ENCODE data around the gene FAM78A. TPM values are rescaled to one million over a fixed set of nuclear protein-coding genes. Genes with fewer than 3 reads are reported as not detected.

Gene FAM78A
- total and polyA plus RNA-seq, 2 donors (not counting 1 experiment from before 2014, with no cell fraction given): 42.9 to 58.3 TPM

DNA sequence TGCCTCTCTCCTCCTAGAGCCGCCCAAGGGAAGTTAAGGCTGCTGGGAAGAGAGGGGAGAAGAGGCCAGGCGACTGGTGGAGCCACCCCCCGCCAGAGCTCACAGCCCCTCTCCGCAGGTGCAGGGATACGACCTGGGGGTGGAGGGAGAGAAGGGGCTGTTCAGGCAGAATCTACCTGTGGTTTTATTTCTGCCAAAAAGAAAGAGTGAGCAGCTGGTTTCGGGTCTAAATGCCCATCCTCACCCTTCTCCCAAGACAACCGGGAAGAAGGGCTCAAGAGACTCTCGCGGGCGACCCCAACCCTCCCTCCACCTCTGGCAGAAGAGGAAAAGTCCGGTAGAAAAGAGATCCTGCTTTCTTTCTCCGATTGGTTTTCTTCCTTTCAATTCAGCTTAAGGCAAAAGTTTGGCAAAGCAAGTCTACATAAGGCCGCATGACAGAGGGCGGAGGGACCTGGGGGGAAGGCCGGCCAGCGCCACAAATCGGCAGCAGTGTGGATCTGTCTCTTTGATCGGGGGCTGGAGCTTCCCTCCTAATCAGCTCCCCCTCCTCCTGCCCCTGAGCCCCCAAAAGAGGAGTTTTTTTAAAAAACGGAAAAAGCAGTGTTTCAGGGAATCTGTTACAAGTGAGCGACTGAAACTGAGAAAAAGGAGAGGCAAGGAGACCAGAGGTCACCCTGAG, 16.3 kb downstream of the FAM78A start:
- Mint-ChIP-seq H3K27me3 (no peaks in the 10 kb centered on the region), H3K4me3 (no peak overlapping the region), H3K4me1 (peaks cover 46% of the 10 kb centered on the region), H3K27ac (peak overlapping the region; percentile 70), H3K9me3 (ENCODE audit: insufficient read depth) (no peaks in the 10 kb centered on the region)
- Histone ChIP-seq H3K27me3 (replicated peaks in 1 of 4; ENCODE audit: control extremely low read depth in 1 of 4, control insufficient read depth in 3 of 4, insufficient read depth in 4 of 4, low read length in 3 of 4) (no peaks in the 10 kb centered on the region), H3K79me2 (ENCODE audit: control insufficient read depth, insufficient read depth, low read length) (peaks cover 89% of the 10 kb centered on the region), H3K9ac (ENCODE audit: low read length) (no peak overlapping the region), H3K4me3 (ENCODE audit: control extremely low read depth in 1 of 5, extremely low read depth in 1 of 5, insufficient read depth in 1 of 5, low read depth in 2 of 5, low read length in 4 of 5) (no peak overlapping the region), H2AFZ (ENCODE audit: insufficient read depth, low read depth, low read length, poor library complexity, severe bottlenecking) (no peak overlapping the region), H3K4me2 (replicated peaks; ENCODE audit: low read depth, low read length, poor library complexity, severe bottlenecking) (no peak overlapping the region), H3K36me3 (replicated peaks in 1 of 2; ENCODE audit: control extremely low read depth in 1 of 2, control insufficient read depth in 1 of 2, extremely low read depth in 1 of 2, insufficient read depth in 2 of 2, low read length in 1 of 2) (peaks cover 0 to 48% of the 10 kb centered on the region in 2 experiments), H3K27ac (ENCODE audit: low read length in 2 of 2) (peak overlapping the region; percentile 10 to 80), H3K9me3 (ENCODE audit: control extremely low read depth in 1 of 3, control insufficient read depth in 2 of 3, insufficient read depth in 1 of 3, low read length in 2 of 3) (no peaks in the 10 kb centered on the region), H3K4me1 (ENCODE audit: control insufficient read depth in 2 of 2, insufficient read depth in 2 of 2, low read length in 2 of 2) (peaks cover 54 to 62% of the 10 kb centered on the region in 2 donors), H4K20me1 (ENCODE audit: control insufficient read depth, insufficient read depth, low read length, poor library complexity, severe bottlenecking) (peaks cover 17% of the 10 kb centered on the region)
- ChIA-PET POLR2A (interaction anchor here (12.1 kb wide), 1 partner anchor 13 kb away, joined by 199 read pairs; the partner anchor contains the start of gene FAM78A), CTCF (interaction anchor here (1.2 to 14.3 kb wide), 2 partner anchors 13 to 21 kb away, joined by 3 to 158 read pairs; partner anchors contain the start of gene FAM78A)
- TF ChIP-seq, protein P1, sequence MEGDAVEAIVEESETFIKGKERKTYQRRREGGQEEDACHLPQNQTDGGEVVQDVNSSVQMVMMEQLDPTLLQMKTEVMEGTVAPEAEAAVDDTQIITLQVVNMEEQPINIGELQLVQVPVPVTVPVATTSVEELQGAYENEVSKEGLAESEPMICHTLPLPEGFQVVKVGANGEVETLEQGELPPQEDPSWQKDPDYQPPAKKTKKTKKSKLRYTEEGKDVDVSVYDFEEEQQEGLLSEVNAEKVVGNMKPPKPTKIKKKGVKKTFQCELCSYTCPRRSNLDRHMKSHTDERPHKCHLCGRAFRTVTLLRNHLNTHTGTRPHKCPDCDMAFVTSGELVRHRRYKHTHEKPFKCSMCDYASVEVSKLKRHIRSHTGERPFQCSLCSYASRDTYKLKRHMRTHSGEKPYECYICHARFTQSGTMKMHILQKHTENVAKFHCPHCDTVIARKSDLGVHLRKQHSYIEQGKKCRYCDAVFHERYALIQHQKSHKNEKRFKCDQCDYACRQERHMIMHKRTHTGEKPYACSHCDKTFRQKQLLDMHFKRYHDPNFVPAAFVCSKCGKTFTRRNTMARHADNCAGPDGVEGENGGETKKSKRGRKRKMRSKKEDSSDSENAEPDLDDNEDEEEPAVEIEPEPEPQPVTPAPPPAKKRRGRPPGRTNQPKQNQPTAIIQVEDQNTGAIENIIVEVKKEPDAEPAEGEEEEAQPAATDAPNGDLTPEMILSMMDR (IDR thresholded peaks at IDR 0.05): no peak
- TF ChIP-seq EZH2 (IDR thresholded peaks at IDR 0.05; ENCODE audit: borderline replicate concordance, insufficient read depth, low read depth, low read length, poor library complexity, severe bottlenecking): no peak
- WGBS (ENCODE audit: insufficient coverage): 93% methylated on average over 9 of the region's 20 CpGs
- intact Hi-C loops (cut with micrococcal nuclease): no loop called here
- no peak for DNase-seq
- no peak for ATAC-seq (ENCODE audit: low read depth)

- no peak for ATAC-seq (ENCODE audit: low read depth)
- Mint-ChIP-seq H3K4me1 (peaks cover 45% of the 10 kb centered on the region), H3K27ac (no peak overlapping the region), H3K4me3 (no peak overlapping the region), H3K9me3 (ENCODE audit: insufficient read depth) (no peaks in the 10 kb centered on the region), H3K27me3 (no peaks in the 10 kb centered on the region)
- intact Hi-C loops (cut with micrococcal nuclease): no loop called here
- Histone ChIP-seq H3K9me3 (ENCODE audit: control extremely low read depth in 1 of 3, control insufficient read depth in 2 of 3, insufficient read depth in 1 of 3, low read length in 2 of 3) (no peaks in the 10 kb centered on the region), H3K36me3 (replicated peaks in 1 of 2; ENCODE audit: control extremely low read depth in 1 of 2, control insufficient read depth in 1 of 2, extremely low read depth in 1 of 2, insufficient read depth in 2 of 2, low read length in 1 of 2) (peaks cover 0 to 48% of the 10 kb centered on the region in 2 experiments), H3K27me3 (replicated peaks in 1 of 4; ENCODE audit: control extremely low read depth in 1 of 4, control insufficient read depth in 3 of 4, insufficient read depth in 4 of 4, low read length in 3 of 4) (no peaks in the 10 kb centered on the region), H3K9ac (ENCODE audit: low read length) (no peak overlapping the region), H3K4me1 (ENCODE audit: control insufficient read depth in 2 of 2, insufficient read depth in 2 of 2, low read length in 2 of 2) (peaks cover 57 to 67% of the 10 kb centered on the region in 2 donors), H4K20me1 (ENCODE audit: control insufficient read depth, insufficient read depth, low read length, poor library complexity, severe bottlenecking) (peaks cover 17% of the 10 kb centered on the region), H3K4me3 (ENCODE audit: control extremely low read depth in 1 of 5, extremely low read depth in 1 of 5, insufficient read depth in 1 of 5, low read depth in 2 of 5, low read length in 4 of 5) (no peak overlapping the region), H3K27ac (ENCODE audit: low read length in 2 of 2) (peak overlapping the region; percentile 10 to 80), H3K4me2 (replicated peaks; ENCODE audit: low read depth, low read length, poor library complexity, severe bottlenecking) (no peak overlapping the region), H3K79me2 (ENCODE audit: control insufficient read depth, insufficient read depth, low read length) (peaks cover 89% of the 10 kb centered on the region), H2AFZ (ENCODE audit: insufficient read depth, low read depth, low read length, poor library complexity, severe bottlenecking) (no peak overlapping the region)
- DNase-seq: peak; percentile 5
- no peak for TF ChIP-seq EZH2 (IDR thresholded peaks at IDR 0.05; ENCODE audit: borderline replicate concordance, insufficient read depth, low read depth, low read length, poor library complexity, severe bottlenecking)
- TF ChIP-seq, protein P1 (IDR thresholded peaks at IDR 0.05): no peak
- 97% methylated on average over 12 of the region's 12 CpGs for WGBS (ENCODE audit: insufficient coverage)
- ChIA-PET CTCF (interaction anchor here (14.3 kb wide), 1 partner anchor 13 kb away, joined by 158 read pairs; the partner anchor contains the start of gene FAM78A), POLR2A (interaction anchor here (0.6 to 12.1 kb wide), 2 partner anchors 14 to 1066 kb away, joined by 3 to 199 read pairs; partner anchors contain the start of gene FAM78A)
Observed at GRCh38 chr9:131259432-131259898, 16.8 kb downstream of the FAM78A start.

All from B cell (primary cell).